ENCODE results near the gene CDH13.

The CDH13 gene

GRCh38 chr16:82834151-82834815, 207.5 kb downstream of the CDH13 start:
- no peak overlapping the region for H3K27ac ChIP-seq (ENCODE audit: low read length)
- no peaks in the 10 kb centered on the region for H3K36me3 ChIP-seq (ENCODE audit: control insufficient read depth, insufficient read depth, low read length)
- no peak for DNase-seq (ENCODE audit: low read depth, low spot score)
- no CpG with 5 or more reads among the region's 8 CpGs for WGBS (ENCODE audit: insufficient coverage, insufficient read length)
- H3K4me3 ChIP-seq (ENCODE audit: low read length) = no peak overlapping the region
- H3K4me1 ChIP-seq (ENCODE audit: control insufficient read depth, insufficient read depth, low read length) = peaks cover 12% of the 10 kb centered on the region; the same call in 1 of the 2 replicates
- no peaks in the 10 kb centered on the region for H3K27me3 ChIP-seq (ENCODE audit: control insufficient read depth, insufficient read depth, low read length)
- H3K9me3 ChIP-seq (ENCODE audit: control insufficient read depth, insufficient read depth, low read length) = no peaks in the 10 kb centered on the region

- no peaks in the 10 kb centered on the region for H3K9me3 ChIP-seq (ENCODE audit: control insufficient read depth, insufficient read depth, low read length)
- peaks cover 12% of the 10 kb centered on the region; the same call in 1 of the 2 replicates for H3K4me1 ChIP-seq (ENCODE audit: control insufficient read depth, insufficient read depth, low read length)
- no peak overlapping the region for H3K4me3 ChIP-seq (ENCODE audit: low read length)
- no peak for DNase-seq (ENCODE audit: low read depth, low spot score)
- H3K27ac ChIP-seq (ENCODE audit: low read length) = no peak overlapping the region
- H3K36me3 ChIP-seq (ENCODE audit: control insufficient read depth, insufficient read depth, low read length) = no peaks in the 10 kb centered on the region
- no CpG with 5 or more reads among the region's 5 CpGs for WGBS (ENCODE audit: insufficient coverage, insufficient read length)
- H3K27me3 ChIP-seq (ENCODE audit: control insufficient read depth, insufficient read depth, low read length) = no peaks in the 10 kb centered on the region
These were observed 208.9 kb downstream of the CDH13 start for GRCh38 chr16:82835487-82836155.

- Histone ChIP-seq H3K4me1 (ENCODE audit: control insufficient read depth, insufficient read depth, low read length) (no peaks in the 10 kb centered on the region), H3K4me3 (ENCODE audit: low read length) (no peak overlapping the region), H3K36me3 (ENCODE audit: control insufficient read depth, insufficient read depth, low read length) (no peaks in the 10 kb centered on the region), H3K27ac (ENCODE audit: low read length) (no peak overlapping the region), H3K27me3 (ENCODE audit: control insufficient read depth, insufficient read depth, low read length) (no peaks in the 10 kb centered on the region), H3K9me3 (ENCODE audit: control insufficient read depth, insufficient read depth, low read length) (no peaks in the 10 kb centered on the region; the same call in 1 of the 2 replicates)
- no peak for DNase-seq (ENCODE audit: low read depth, low spot score)
- no CpG with 5 or more reads among the region's 3 CpGs for WGBS (ENCODE audit: insufficient coverage, insufficient read length)
These were observed 214.3 kb downstream of the CDH13 start for GRCh38 chr16:82841108-82841507.

GRCh38 chr16:82843606-82844271, 217.0 kb downstream of the CDH13 start:
- DNase-seq (ENCODE audit: low read depth, low spot score) = no peak
- Histone ChIP-seq H3K27ac (ENCODE audit: low read length) (no peak overlapping the region), H3K36me3 (ENCODE audit: control insufficient read depth, insufficient read depth, low read length) (no peaks in the 10 kb centered on the region), H3K9me3 (ENCODE audit: control insufficient read depth, insufficient read depth, low read length) (no peaks in the 10 kb centered on the region; the same call in 1 of the 2 replicates), H3K4me1 (ENCODE audit: control insufficient read depth, insufficient read depth, low read length) (no peaks in the 10 kb centered on the region), H3K27me3 (ENCODE audit: control insufficient read depth, insufficient read depth, low read length) (no peaks in the 10 kb centered on the region), H3K4me3 (ENCODE audit: low read length) (no peak overlapping the region)
- WGBS (ENCODE audit: insufficient coverage, insufficient read length) = no CpG with 5 or more reads among the region's 5 CpGs

GRCh38 chr16:82845116-82845515, 218.3 kb downstream of the CDH13 start:
- Histone ChIP-seq H3K27me3 (ENCODE audit: control insufficient read depth, insufficient read depth, low read length) (no peaks in the 10 kb centered on the region), H3K4me1 (ENCODE audit: control insufficient read depth, insufficient read depth, low read length) (no peaks in the 10 kb centered on the region), H3K4me3 (ENCODE audit: low read length) (no peak overlapping the region), H3K9me3 (ENCODE audit: control insufficient read depth, insufficient read depth, low read length) (no peaks in the 10 kb centered on the region; the same call in 1 of the 2 replicates), H3K36me3 (ENCODE audit: control insufficient read depth, insufficient read depth, low read length) (no peaks in the 10 kb centered on the region), H3K27ac (ENCODE audit: low read length) (no peak overlapping the region)
- DNase-seq (ENCODE audit: low read depth, low spot score) = no peak
- WGBS (ENCODE audit: insufficient coverage, insufficient read length) = no CpG with 5 or more reads among the region's 3 CpGs

GRCh38 chr16:82846806-82847205, 220.0 kb downstream of the CDH13 start:
- DNase-seq (ENCODE audit: low read depth, low spot score) = no peak
- WGBS (ENCODE audit: insufficient coverage, insufficient read length) = 100% methylated on average over 1 of the region's 1 CpG
- Histone ChIP-seq H3K4me1 (ENCODE audit: control insufficient read depth, insufficient read depth, low read length) (no peaks in the 10 kb centered on the region), H3K9me3 (ENCODE audit: control insufficient read depth, insufficient read depth, low read length) (no peaks in the 10 kb centered on the region; the same call in 1 of the 2 replicates), H3K36me3 (ENCODE audit: control insufficient read depth, insufficient read depth, low read length) (no peaks in the 10 kb centered on the region), H3K27ac (ENCODE audit: low read length) (no peak overlapping the region), H3K27me3 (ENCODE audit: control insufficient read depth, insufficient read depth, low read length) (no peaks in the 10 kb centered on the region), H3K4me3 (ENCODE audit: low read length) (no peak overlapping the region)

- Histone ChIP-seq H3K4me3 (ENCODE audit: low read length) (no peak overlapping the region), H3K36me3 (ENCODE audit: control insufficient read depth, insufficient read depth, low read length) (no peaks in the 10 kb centered on the region), H3K9me3 (ENCODE audit: control insufficient read depth, insufficient read depth, low read length) (no peaks in the 10 kb centered on the region), H3K27me3 (ENCODE audit: control insufficient read depth, insufficient read depth, low read length) (no peaks in the 10 kb centered on the region), H3K4me1 (ENCODE audit: control insufficient read depth, insufficient read depth, low read length) (no peaks in the 10 kb centered on the region), H3K27ac (ENCODE audit: low read length) (no peak overlapping the region)
- DNase-seq (ENCODE audit: low read depth, low spot score) = no peak
These were observed 221.2 kb downstream of the CDH13 start for GRCh38 chr16:82848013-82848412.

GRCh38 chr16:82852388-82853008, 225.7 kb downstream of the CDH13 start:
- Histone ChIP-seq H3K9me3 (ENCODE audit: control insufficient read depth, insufficient read depth, low read length) (no peaks in the 10 kb centered on the region), H3K4me3 (ENCODE audit: low read length) (no peak overlapping the region), H3K27ac (ENCODE audit: low read length) (no peak overlapping the region), H3K27me3 (ENCODE audit: control insufficient read depth, insufficient read depth, low read length) (no peaks in the 10 kb centered on the region), H3K4me1 (ENCODE audit: control insufficient read depth, insufficient read depth, low read length) (no peaks in the 10 kb centered on the region), H3K36me3 (ENCODE audit: control insufficient read depth, insufficient read depth, low read length) (no peaks in the 10 kb centered on the region)
- no CpG with 5 or more reads among the region's 3 CpGs for WGBS (ENCODE audit: insufficient coverage, insufficient read length)
- no peak for DNase-seq (ENCODE audit: low read depth, low spot score)

GRCh38 chr16:82855471-82855870, 228.7 kb downstream of the CDH13 start:
- H3K9me3 ChIP-seq (ENCODE audit: control insufficient read depth, insufficient read depth, low read length) = no peaks in the 10 kb centered on the region
- no peaks in the 10 kb centered on the region for H3K27me3 ChIP-seq (ENCODE audit: control insufficient read depth, insufficient read depth, low read length)
- H3K36me3 ChIP-seq (ENCODE audit: control insufficient read depth, insufficient read depth, low read length) = no peaks in the 10 kb centered on the region
- H3K27ac ChIP-seq (ENCODE audit: low read length) = no peak overlapping the region
- no peak overlapping the region for H3K4me3 ChIP-seq (ENCODE audit: low read length)
- DNase-seq (ENCODE audit: low read depth, low spot score) = no peak
- no CpG with 5 or more reads among the region's 5 CpGs for WGBS (ENCODE audit: insufficient coverage, insufficient read length)
- H3K4me1 ChIP-seq (ENCODE audit: control insufficient read depth, insufficient read depth, low read length) = no peaks in the 10 kb centered on the region

- WGBS (ENCODE audit: insufficient coverage, insufficient read length) = no CpG with 5 or more reads among the region's 6 CpGs
- DNase-seq (ENCODE audit: low read depth, low spot score) = no peak
These were observed 231.1 kb downstream of the CDH13 start for GRCh38 chr16:82857693-82858365.

More at GRCh38 chr16:82857693-82858365, 231.1 kb downstream of the CDH13 start:
- no peaks in the 10 kb centered on the region for H3K4me1 ChIP-seq (ENCODE audit: control insufficient read depth, insufficient read depth, low read length)
- H3K27me3 ChIP-seq (ENCODE audit: control insufficient read depth, insufficient read depth, low read length) = no peaks in the 10 kb centered on the region
- H3K4me3 ChIP-seq (ENCODE audit: low read length) = no peak overlapping the region
- H3K27ac ChIP-seq (ENCODE audit: low read length) = no peak overlapping the region
- H3K36me3 ChIP-seq (ENCODE audit: control insufficient read depth, insufficient read depth, low read length) = no peaks in the 10 kb centered on the region
- no peaks in the 10 kb centered on the region for H3K9me3 ChIP-seq (ENCODE audit: control insufficient read depth, insufficient read depth, low read length)
